Measurements from ENCODE around the gene GOLIM4. TPM values are rescaled to one million over a fixed set of nuclear protein-coding genes. Genes with fewer than 3 reads are reported as not detected.

The GOLIM4 gene
- total RNA-seq, 1 experiment from 2014 or later = 25.3 TPM

GRCh38 chr3:168100777-168101492 is 5.2 kb upstream of the GOLIM4 start:
- Histone ChIP-seq H3K9me2 (replicated peaks; ENCODE audit: low read length) (no peaks in the 10 kb centered on the region), H3K27ac (ENCODE audit: low read length) (no peak overlapping the region), H3K9ac (ENCODE audit: low read length) (no peak overlapping the region), H4K20me1 (ENCODE audit: low read length) (no peaks in the 10 kb centered on the region), H3K4me3 (ENCODE audit: low read length) (no peak overlapping the region), H3K4me1 (ENCODE audit: insufficient read depth, low read length) (peaks cover 16% of the 10 kb centered on the region), H2AFZ (ENCODE audit: low read length) (no peak overlapping the region), H3K4me2 (ENCODE audit: low read length) (no peak overlapping the region), H3K9me3 (ENCODE audit: low read length) (no peaks in the 10 kb centered on the region), H3K79me2 (ENCODE audit: low read length) (no peaks in the 10 kb centered on the region), H3K36me3 (ENCODE audit: low read depth, low read length) (no peaks in the 10 kb centered on the region), H3F3A (ENCODE audit: low read length, unreplicated experiment) (no peaks in the 10 kb centered on the region), H3K27me3 (ENCODE audit: low read length) (no peaks in the 10 kb centered on the region)
- intact Hi-C loops (cut with micrococcal nuclease) = no loop called here
- no TSS peak for BruUV-seq (replicated peaks)
- CTCF ChIA-PET = interaction anchor here (0.6 kb wide), 1 partner anchor 39 kb away, joined by 3 read pairs; no protein-coding TSS in a partner anchor
- DNase-seq = peak; percentile 24
- POLR2A ChIA-PET (ENCODE audit: unreplicated experiment) = no interaction called here
- no peak for ATAC-seq
- TF ChIP-seq EZH2phosphoT487 (IDR thresholded peaks at IDR 0.05; ENCODE audit: borderline replicate concordance, low read length) = no peak
- TF ChIP-seq EZH2 (IDR thresholded peaks at IDR 0.05; ENCODE audit: low read length, unreplicated experiment) = no peak
- no peak for TF ChIP-seq CTCF (conservative IDR thresholded peaks at IDR 0.05; ENCODE audit: low read depth, low read length)

- Histone ChIP-seq H3K9me2 (replicated peaks; ENCODE audit: low read length) (no peaks in the 10 kb centered on the region), H3K36me3 (ENCODE audit: low read depth, low read length) (no peaks in the 10 kb centered on the region), H3K9me3 (ENCODE audit: low read length) (no peaks in the 10 kb centered on the region), H2AFZ (ENCODE audit: low read length) (0 out of 2 replicates have a peak overlapping the region, but pooled peaks have one; percentile 93), H4K20me1 (ENCODE audit: low read length) (no peaks in the 10 kb centered on the region; the same call in 1 of the 2 replicates), H3K27me3 (ENCODE audit: low read length) (no peaks in the 10 kb centered on the region), H3K79me2 (ENCODE audit: low read length) (peaks cover 23% of the 10 kb centered on the region), H3F3A (ENCODE audit: low read length, unreplicated experiment) (no peaks in the 10 kb centered on the region), H3K4me1 (ENCODE audit: insufficient read depth, low read length) (peaks cover 27% of the 10 kb centered on the region), H3K4me3 (ENCODE audit: low read length) (no peak overlapping the region), H3K4me2 (ENCODE audit: low read length) (peak overlapping the region; percentile 94; the same call in 1 of the 2 replicates), H3K27ac (ENCODE audit: low read length) (no peak overlapping the region), H3K9ac (ENCODE audit: low read length) (no peak overlapping the region)
- CTCF ChIA-PET = no interaction called here
- no peak for DNase-seq
- BruUV-seq (replicated peaks) = no TSS peak
- TF ChIP-seq CTCF (conservative IDR thresholded peaks at IDR 0.05; ENCODE audit: low read depth, low read length) (no peak), EZH2phosphoT487 (IDR thresholded peaks at IDR 0.05; ENCODE audit: borderline replicate concordance, low read length) (no peak), EZH2 (IDR thresholded peaks at IDR 0.05; ENCODE audit: low read length, unreplicated experiment) (no peak)
- POLR2A ChIA-PET (ENCODE audit: unreplicated experiment) = no interaction called here
- intact Hi-C loops (cut with micrococcal nuclease) = loop anchor here (2.0 to 10.0 kb wide), 3 partner anchors 51 to 1675 kb away; partner anchors contain the start of genes MYNN, PDCD10 and SERPINI1
- no peak for ATAC-seq
Observed at GRCh38 chr3:168097381-168097780, 1.7 kb upstream of the GOLIM4 start.

GRCh38 chr3:168096210-168096652 is 507 bp upstream of the GOLIM4 start:
- POLR2A ChIA-PET (ENCODE audit: unreplicated experiment) = interaction anchor here (0.6 to 0.7 kb wide), 4 partner anchors 34 to 948 kb away, joined by 3 to 7 read pairs (median 4); no protein-coding TSS in a partner anchor
- H4K20me1 ChIP-seq (ENCODE audit: low read length) = no peaks in the 10 kb centered on the region; the same call in 1 of the 2 replicates
- H3K4me1 ChIP-seq (ENCODE audit: insufficient read depth, low read length) = peaks cover 39% of the 10 kb centered on the region
- no peaks in the 10 kb centered on the region for H3F3A ChIP-seq (ENCODE audit: low read length, unreplicated experiment)
- DNase-seq = peak; percentile 87
- no peaks in the 10 kb centered on the region for H3K27me3 ChIP-seq (ENCODE audit: low read length)
- peak; percentile 48 for ATAC-seq
- peak overlapping the region; percentile 82 for H3K27ac ChIP-seq (ENCODE audit: low read length)
- H2AFZ ChIP-seq (ENCODE audit: low read length) = peak overlapping the region; percentile 93
- no peaks in the 10 kb centered on the region for H3K9me2 ChIP-seq (replicated peaks; ENCODE audit: low read length)
- TF ChIP-seq EZH2phosphoT487 (IDR thresholded peaks at IDR 0.05; ENCODE audit: borderline replicate concordance, low read length) (no peak), CTCF (conservative IDR thresholded peaks at IDR 0.05; ENCODE audit: low read depth, low read length) (no peak), EZH2 (IDR thresholded peaks at IDR 0.05; ENCODE audit: low read length, unreplicated experiment) (no peak)
- H3K79me2 ChIP-seq (ENCODE audit: low read length) = peaks cover 35% of the 10 kb centered on the region
- BruUV-seq (replicated peaks) = TSS peak; percentile 60
- H3K36me3 ChIP-seq (ENCODE audit: low read depth, low read length) = no peaks in the 10 kb centered on the region
- H3K4me2 ChIP-seq (ENCODE audit: low read length) = peak overlapping the region; percentile 94
- intact Hi-C loops (cut with micrococcal nuclease) = loop anchor here (1.0 to 10.0 kb wide), 5 partner anchors 27 to 1676 kb away; partner anchors contain the start of genes MYNN, PDCD10 and SERPINI1
- CTCF ChIA-PET = no interaction called here
- no peaks in the 10 kb centered on the region for H3K9me3 ChIP-seq (ENCODE audit: low read length)
- H3K4me3 ChIP-seq (ENCODE audit: low read length) = peak overlapping the region; percentile 89
- peak overlapping the region; percentile 87 for H3K9ac ChIP-seq (ENCODE audit: low read length)
